K562 (cell line): Measurements from ENCODE around the gene NUDT5. TPM values are rescaled to one million over a fixed set of nuclear protein-coding genes. Genes with fewer than 3 reads are reported as not detected.

Experiments used
- AFF4 ChIP-seq: sonication (generic); formaldehyde crosslinking; IDR thresholded peaks from 2 replicates; pipeline ENCODE4 v1.8.0; 2023; ENCODE audit warnings: mild to moderate bottlenecking, missing genetic modification reagents
- ATF7 ChIP-seq: fragments of 450-650 bp; IDR thresholded peaks from 2 replicates; pipeline ENCODE4 v1.7.1; 2014; ENCODE audit warnings: mild to moderate bottlenecking, moderate library complexity
- CREB1 ChIP-seq, 2 experiments: sonication (generic) in 1 of 2; formaldehyde crosslinking in 1 of 2; IDR thresholded peaks; 2 replicates each; pipeline versions ENCODE4 v1.6.1 to v1.8.0; 2012 to 2022; ENCODE audit warnings: inconsistent platforms in 1 of 2, mild to moderate bottlenecking in 1 of 2, missing genetic modification reagents in 1 of 2, moderate library complexity in 1 of 2
- ETS2 ChIP-seq: IDR thresholded peaks from 2 replicates; pipeline ENCODE4 v1.6.1; 2016; ENCODE audit warnings: borderline replicate concordance, missing genetic modification characterization, mild to moderate bottlenecking, moderate library complexity, missing compliant biosample characterization; ENCODE audit not compliant: poor library complexity, severe bottlenecking
- ETV1 ChIP-seq: fragments of 450-650 bp; conservative IDR thresholded peaks from 2 replicates; pipeline ENCODE4 v1.6.1; 2016; ENCODE audit warnings: missing genetic modification characterization, control low read depth, low read depth, missing compliant biosample characterization
- PHF8 ChIP-seq: fragments of 200-600 bp; sonication (generic); IDR thresholded peaks from 2 replicates; pipeline ENCODE4 v1.6.1; 2012; ENCODE audit warnings: mixed run types, mild to moderate bottlenecking, inconsistent platforms, low read length, moderate library complexity, borderline replicate concordance
- POLR2G ChIP-seq: fragments of 200-400 bp; formaldehyde crosslinking; IDR thresholded peaks from 2 replicates; pipeline ENCODE4 v1.6.1; 2017; ENCODE audit warnings: low read depth, mild to moderate bottlenecking, antibody characterized with exemption, low read length, moderate library complexity
- RBFOX2 ChIP-seq: fragments of 200-400 bp; formaldehyde crosslinking; IDR thresholded peaks from 2 replicates; pipeline ENCODE4 v1.6.1; 2017; ENCODE audit warnings: low read depth, mild to moderate bottlenecking, low read length, moderate library complexity
- SAP30 ChIP-seq: fragments of 200-600 bp; sonication (generic); IDR thresholded peaks from 2 replicates; pipeline ENCODE4 v1.6.1; 2012; ENCODE audit warnings: borderline replicate concordance, low read depth, mild to moderate bottlenecking, moderate library complexity, low read length, control low read depth, inconsistent platforms; ENCODE audit not compliant: insufficient read depth, poor library complexity, severe bottlenecking
- SNRNP70 ChIP-seq: fragments of 200-400 bp; formaldehyde crosslinking; optimal IDR thresholded peaks from 2 replicates; pipeline ENCODE3; 2017; ENCODE audit warnings: low read depth, low read length
- SP2 ChIP-seq: IDR thresholded peaks from 2 replicates; pipeline ENCODE4 v1.6.1; 2011; ENCODE audit warnings: mild to moderate bottlenecking, low read depth, low read length, moderate library complexity; ENCODE audit not compliant: poor library complexity, severe bottlenecking; ENCODE audit errors: extremely low read depth
- TARDBP ChIP-seq: fragments of 450-650 bp; IDR thresholded peaks from 2 replicates; pipeline ENCODE4 v1.6.1; 2016
- TBP ChIP-seq: optimal IDR thresholded peaks from 2 replicates; pipeline ENCODE3; 2011; ENCODE audit warnings: low read depth, low read length, improper control_type of control experiment
- ZBTB17 ChIP-seq: fragments of 450-650 bp; formaldehyde crosslinking; IDR thresholded peaks from 2 replicates; pipeline ENCODE4 v1.4.0; 2020; ENCODE audit warnings: mild to moderate bottlenecking
- ZNF133 ChIP-seq: fragments of 250-450 bp; sonication (Bioruptor Pico); IDR thresholded peaks from 2 replicates; pipeline ENCODE4 v1.4.0; 2020; ENCODE audit warnings: mild to moderate bottlenecking
- ZNF165 ChIP-seq: fragments of 250-450 bp; sonication (Bioruptor Pico); IDR thresholded peaks from 2 replicates; pipeline ENCODE4 v1.4.0; 2020; ENCODE audit warnings: borderline replicate concordance
- ZNF277 ChIP-seq: fragments of 250-450 bp; sonication (Bioruptor Pico); IDR thresholded peaks from 2 replicates; pipeline ENCODE4 v1.8.0; 2022; ENCODE audit warnings: inconsistent platforms, mild to moderate bottlenecking, moderate library complexity, borderline replicate concordance
- ZNF431 ChIP-seq: sonication (generic); formaldehyde crosslinking; IDR thresholded peaks from 2 replicates; pipeline ENCODE4 v1.8.0; 2022; ENCODE audit warnings: mild to moderate bottlenecking, missing genetic modification reagents
- ZNF639 ChIP-seq, 2 experiments: fragments of 200-800 bp in 1 of 2; sonication (Bioruptor generic) in 1 of 2; sonication (generic) in 1 of 2; formaldehyde crosslinking in 1 of 2; IDR thresholded peaks in 1 of 2; conservative IDR thresholded peaks in 1 of 2; 2 replicates each; pipeline versions ENCODE4 v1.5.0 to v1.6.1; 2016 to 2020; ENCODE audit warnings: missing compliant biosample characterization in 1 of 2, missing genetic modification characterization in 1 of 2, missing genetic modification reagents in 1 of 2
- polyA plus RNA-seq, 8 experiments: library from polyadenylated mRNA; depleted of rRNA in 4 of 8; stranded (reverse) in 5 of 8; unstranded in 3 of 8; fragments of >200 nt; fragmentation: Nextera tagmentation in 2 of 8; fragmentation: Illumina TruSeq in 1 of 8; extraction: Ambion mirVana in 2 of 8; extraction: Trizol in 1 of 8; gene quantifications; 2 replicates each; pipeline versions ENCODE4 v1.2.1 to v1.2.3, GENCODE V29; 2011 to 2014; ENCODE audit warnings: inconsistent platforms in 1 of 8, missing spikeins in 1 of 8
- total RNA-seq, 7 experiments: library from RNA; depleted of rRNA in 6 of 7; stranded (reverse); fragments of >200 nt in 6 of 7; fragmentation: Illumina TruSeq in 2 of 7; extraction: Trizol in 2 of 7; gene quantifications; 2 replicates each; pipeline versions ENCODE4 v1.2.1 to v1.2.3, GENCODE V29; 2011 to 2021; ENCODE audit warnings: low replicate concordance in 1 of 7

Gene NUDT5
- total and polyA plus RNA-seq, 9 of the 15 experiments (the other 6 are each of a cell fraction or from before 2014, with no cell fraction given) = 87.7 to 422 (median 186) TPM

- TF ChIP-seq SAP30 (peak; percentile 81), ETS2 (tag) (no peak), ZNF165 (CRISPR knock-in tag) (peak; percentile 96), ETV1 (peak; percentile 92), CREB1 (IDR thresholded peaks at IDR 0.05) (0 out of 2 replicates have a peak, but pooled peaks have one; percentile 32), CREB1 (CRISPR knock-in tag; IDR thresholded peaks at IDR 0.05) (no peak; the same call in 1 of the 2 replicates), ZNF133 (no peak), ATF7 (peak; percentile 58; the same call in 1 of the 2 replicates), TARDBP (no peak), SP2 (no peak), AFF4 (CRISPR knock-in tag) (peak; percentile 41; the same call in 1 of the 2 replicates), ZNF277 (CRISPR knock-in tag) (no peak), ZNF431 (CRISPR knock-in tag) (peak; percentile 29; the same call in 1 of the 2 replicates), ZNF639 (CRISPR knock-in tag; conservative IDR thresholded peaks at IDR 0.05 in 1 of 2, IDR thresholded peaks at IDR 0.05 in 1 of 2) (peak in 1 of 2 experiments; percentile 76; a peak in 2 of 4 replicates), TBP (peak; percentile 60), PHF8 (peak; percentile 84; the same call in 1 of the 2 replicates), POLR2G (peak; percentile 83), SNRNP70 (no peak), ZBTB17 (no peak; the same call in 1 of the 2 replicates), RBFOX2 (peak; percentile 85)
These were observed at the start of gene NUDT5, which contains the start of gene CDC123 (continued) for GRCh38 chr10:12195603-12196506.
